GM11168 (cell line): ENCODE results near the gene HECTD3.
"Not testable (repeated sequence)": the region's sequence is repeated elsewhere in the genome, so short reads cannot be mapped to it uniquely, and the experiment has no call there.

ENCODE experiments used
- in situ Hi-C: fragments of 300-500 bp; cut with MboI; formaldehyde crosslinking; loops from one replicate; pipeline ENCODE4 v1.12.0; 2022; ENCODE audit warnings: low sequenced_read_pairs; ENCODE audit not compliant: unreplicated experiment

The HECTD3 gene

DNA sequence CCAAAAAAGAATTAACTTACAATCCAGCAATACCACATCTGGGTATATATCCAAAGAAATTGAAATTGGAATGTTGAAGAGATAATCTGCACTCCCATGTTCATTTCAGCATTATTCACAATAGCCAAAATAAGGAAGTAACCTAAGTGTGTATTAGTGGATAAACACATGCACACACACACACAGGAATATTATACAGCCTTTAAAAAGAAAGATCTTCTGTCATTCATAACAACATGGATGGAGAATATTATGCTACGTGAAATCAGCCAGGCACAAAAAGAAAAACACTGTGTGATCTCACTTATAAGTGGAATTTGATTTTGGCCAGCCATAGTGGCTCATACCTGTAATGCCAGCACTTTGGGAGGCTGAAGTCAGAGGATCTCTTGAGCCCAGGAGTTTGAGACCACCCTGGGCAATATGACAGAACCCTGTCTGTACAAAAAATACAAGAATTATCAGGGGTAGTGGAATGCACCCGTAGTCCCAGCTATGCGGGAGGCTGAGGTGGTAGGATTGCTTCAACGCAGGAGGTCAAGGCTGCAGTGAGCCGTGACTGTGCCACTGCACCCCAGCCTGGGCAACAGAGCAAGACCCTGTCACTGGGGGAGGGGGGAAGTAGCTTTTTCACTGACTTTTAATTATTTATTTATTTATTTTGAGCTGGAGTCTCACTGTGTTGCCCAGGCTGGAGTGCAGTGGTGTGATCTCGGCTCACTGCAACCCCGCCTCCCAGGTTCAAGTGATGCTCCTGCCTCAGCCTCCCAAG lies 15.5 kb downstream of the HECTD3 start:
- in situ Hi-C loops: no loop called here

DNA sequence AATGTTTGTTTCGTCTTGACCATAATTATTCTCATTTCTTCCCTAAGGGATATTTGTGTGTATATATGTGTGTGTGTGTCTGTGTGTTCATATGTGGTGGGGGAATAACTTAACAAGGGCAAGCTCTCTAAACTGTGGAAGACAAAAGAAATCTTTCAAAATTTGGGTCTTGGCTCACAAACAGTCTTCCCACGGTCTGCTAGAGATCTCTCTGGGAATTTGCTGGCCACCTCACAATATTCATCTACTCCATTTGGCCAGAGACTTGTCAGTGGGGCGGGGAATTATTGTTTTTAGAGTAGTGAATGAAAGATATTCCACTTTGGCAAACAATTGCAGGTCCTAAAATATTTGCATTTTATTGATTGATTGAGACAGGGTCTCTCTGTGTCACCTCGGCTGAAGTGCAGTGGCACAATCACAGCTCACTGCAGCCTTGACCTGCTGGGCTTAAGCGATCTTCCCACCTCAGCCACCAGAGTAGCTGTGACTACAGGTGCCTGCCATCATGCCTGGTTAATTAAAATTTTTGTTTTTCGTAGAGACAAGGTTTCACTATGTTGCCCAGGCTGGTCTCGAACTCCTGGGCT lies 16.7 kb downstream of the HECTD3 start:
- in situ Hi-C loops: no loop called here

DNA sequence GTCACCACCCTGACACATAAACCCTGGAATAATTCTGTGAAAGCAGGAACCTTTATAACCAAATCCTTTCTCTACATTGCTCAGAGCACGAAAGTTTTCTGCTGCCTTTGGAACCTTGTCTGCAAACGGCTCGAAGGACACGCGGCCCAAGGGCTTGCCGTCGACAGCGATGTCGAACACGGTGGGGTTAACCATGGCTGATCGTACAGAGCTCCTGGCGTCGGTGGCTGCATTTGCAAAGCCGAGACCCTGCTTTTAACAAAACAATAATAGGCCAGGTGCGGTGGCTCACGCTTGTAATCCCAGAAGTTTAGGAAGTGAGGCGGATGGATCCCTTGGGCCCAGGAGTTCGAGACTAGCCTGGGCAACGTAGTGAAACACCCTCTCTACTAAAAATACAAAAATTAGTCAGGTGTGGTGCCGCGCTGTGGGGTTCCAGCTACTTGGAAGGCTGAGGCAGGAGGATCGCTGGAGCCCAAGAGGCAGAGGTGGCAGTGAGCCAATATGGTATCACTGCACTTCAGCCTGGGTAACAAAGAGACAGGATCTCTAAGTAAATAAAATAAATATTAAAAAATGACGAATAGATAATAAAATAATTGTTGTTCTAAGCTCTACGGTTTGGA lies 22.5 kb downstream of the HECTD3 start:
- in situ Hi-C loops: no loop called here

DNA sequence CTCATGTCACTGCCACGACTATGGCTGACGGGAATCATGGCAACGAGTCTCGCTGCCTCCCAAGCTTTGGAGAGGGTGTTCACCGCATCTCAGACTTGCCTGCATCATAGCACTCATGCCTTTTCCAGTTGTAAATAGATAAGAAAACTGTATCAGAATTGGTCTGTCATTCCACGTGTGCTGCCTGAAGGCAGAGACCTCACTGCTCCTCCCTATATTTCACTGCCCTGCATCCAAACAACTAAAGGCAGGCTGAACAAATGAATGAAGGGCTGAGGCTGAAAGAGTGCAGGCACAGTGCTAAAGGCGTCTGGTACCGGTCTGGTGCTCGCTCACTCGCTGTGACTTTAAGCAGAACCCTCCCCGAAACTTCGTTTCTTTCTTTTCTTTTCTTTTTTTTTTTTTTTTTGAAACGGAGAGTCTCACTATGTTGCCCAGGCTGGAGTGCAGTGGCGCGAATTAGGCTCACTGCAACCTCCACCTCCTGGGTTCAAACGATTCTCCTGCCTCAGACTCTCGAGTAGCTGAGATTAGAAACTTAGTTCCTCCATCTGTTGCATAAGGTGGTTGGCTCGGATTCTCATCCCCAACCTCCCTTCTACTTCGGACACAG lies 25.3 kb downstream of the HECTD3 start:
- in situ Hi-C loops: no loop called here

DNA sequence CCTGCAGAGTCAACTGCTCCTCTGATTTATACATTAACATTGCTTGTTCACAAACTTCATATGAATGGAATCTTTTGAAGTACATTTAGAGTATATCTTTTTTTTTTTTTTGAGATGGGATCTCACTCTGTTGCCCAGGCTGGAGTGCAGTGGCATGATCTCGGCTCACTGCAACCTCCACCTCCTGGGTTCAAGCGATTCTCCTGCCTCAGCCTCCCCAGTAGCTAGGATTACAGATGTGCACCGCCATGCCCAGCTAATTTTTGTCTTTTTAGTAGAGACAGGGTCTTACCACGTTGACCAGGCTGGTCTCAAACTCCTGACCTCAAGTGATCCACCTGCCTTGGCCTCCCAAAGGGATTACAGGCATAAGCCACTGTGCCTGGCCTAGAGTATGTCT lies 33.8 kb downstream of the HECTD3 start:
- in situ Hi-C loops: not testable (repeated sequence)

DNA sequence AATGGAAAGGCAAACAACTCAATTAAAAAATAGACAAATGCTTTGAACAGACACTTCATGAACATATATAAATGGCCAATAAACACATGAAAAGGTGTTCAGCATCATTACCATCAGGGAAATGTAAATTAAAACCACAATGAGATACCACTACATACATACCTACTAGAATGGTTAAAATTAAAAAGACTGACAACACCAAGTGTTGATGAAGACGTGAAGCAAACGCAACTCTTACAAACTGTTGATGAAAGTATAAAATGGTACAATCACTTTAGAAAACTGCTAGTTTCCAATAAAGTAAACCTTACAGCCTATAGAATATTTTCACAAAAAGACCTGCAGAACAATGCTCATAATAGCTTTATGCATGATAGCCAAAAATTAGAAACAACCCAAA lies 34.9 kb downstream of the HECTD3 start:
- in situ Hi-C loops: no loop called here

DNA sequence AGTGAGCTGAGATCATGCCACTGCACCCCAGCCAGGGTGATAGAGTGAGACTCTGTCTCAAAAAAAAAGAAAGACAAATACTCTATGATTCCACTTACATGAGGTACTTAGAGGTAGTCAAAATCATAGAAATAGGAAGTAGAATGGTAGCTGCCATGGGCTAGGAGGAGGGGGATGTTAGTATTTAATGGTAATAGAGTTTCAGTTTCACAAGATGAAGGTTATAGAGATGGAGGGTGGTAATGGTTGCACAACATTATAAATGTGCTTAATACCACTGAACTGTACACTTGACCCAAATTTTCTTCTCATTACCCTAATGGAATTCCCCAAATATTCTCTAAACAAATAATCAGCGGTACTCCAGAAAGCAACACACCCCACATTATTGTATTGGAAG lies 37.5 kb downstream of the HECTD3 start:
- in situ Hi-C loops: no loop called here

DNA sequence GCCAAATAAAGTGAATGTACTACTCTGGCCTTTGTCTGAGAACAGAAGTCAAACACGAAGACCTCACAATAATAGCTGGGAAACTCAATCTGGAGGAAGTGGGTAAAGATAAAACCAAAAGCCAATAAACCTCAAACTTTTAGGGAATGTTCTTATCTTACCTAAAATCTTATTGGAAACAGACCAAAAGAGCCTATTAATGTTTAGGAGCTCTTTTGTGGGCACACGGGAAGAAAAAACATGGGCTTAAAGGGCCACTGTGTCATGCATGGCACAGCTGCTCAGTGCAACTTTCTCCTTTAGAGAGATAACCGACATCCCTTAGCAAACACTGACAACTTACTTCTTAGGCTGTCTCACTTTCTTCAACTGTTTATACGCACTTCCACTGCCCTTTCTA lies 40.8 kb downstream of the HECTD3 start:
- in situ Hi-C loops: no loop called here

DNA sequence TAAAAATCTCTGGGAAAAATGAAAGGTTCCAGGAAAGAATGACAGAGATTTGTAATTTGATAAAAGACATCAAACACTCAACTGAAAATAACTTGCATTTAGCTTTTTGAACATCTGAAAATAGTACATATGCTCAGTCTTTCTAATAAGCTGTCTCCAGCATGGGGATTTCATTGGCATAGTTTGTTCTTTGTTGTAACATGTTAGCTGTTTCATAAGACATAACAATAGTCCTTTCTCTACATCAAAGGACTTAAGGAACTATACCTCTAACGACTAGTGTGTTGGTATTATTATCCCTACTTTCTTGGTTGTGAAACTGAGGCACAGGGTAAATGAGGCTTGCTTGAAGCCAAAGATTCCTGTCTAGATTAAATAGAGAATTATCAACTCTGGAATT lies 46.7 kb downstream of the HECTD3 start:
- in situ Hi-C loops: no loop called here

DNA sequence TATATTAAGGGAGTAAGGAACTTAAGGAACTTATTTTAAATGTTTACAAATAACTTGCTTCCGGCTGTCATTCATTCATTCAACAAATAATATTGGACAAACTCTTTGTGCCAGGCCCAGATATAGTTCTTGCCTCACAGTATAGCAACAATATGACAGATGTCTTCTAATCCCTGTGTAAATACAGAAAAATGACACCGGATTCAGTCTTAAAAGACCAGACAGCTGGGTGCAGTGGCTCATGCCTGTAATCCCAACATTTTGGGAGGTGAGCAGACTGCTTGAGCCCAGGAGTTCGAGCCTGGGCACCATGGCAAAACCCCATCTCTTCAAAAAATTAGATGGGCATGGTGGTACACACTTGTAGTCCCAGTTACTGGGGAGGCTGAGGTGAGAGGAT lies 48.4 kb downstream of the HECTD3 start:
- in situ Hi-C loops: no loop called here

DNA sequence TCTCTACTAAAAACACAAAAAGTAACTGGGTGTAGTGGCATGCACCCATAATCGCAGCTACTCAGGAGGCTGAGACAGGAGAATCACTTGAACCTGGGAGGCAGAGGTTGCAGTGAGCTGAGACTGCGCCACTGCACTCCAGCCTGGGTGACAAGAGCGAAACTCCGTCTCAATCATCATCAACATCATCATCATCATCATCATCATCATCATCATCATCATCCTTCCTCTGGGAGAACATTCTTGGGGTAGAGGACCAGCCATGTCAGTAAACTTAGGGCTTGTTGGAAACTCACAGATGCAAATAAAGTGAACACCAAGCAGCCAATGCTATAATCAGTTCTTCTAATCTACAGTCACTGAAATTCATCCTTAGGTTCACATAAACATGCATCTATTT lies 49.1 kb downstream of the HECTD3 start:
- in situ Hi-C loops: not testable (repeated sequence)

DNA sequence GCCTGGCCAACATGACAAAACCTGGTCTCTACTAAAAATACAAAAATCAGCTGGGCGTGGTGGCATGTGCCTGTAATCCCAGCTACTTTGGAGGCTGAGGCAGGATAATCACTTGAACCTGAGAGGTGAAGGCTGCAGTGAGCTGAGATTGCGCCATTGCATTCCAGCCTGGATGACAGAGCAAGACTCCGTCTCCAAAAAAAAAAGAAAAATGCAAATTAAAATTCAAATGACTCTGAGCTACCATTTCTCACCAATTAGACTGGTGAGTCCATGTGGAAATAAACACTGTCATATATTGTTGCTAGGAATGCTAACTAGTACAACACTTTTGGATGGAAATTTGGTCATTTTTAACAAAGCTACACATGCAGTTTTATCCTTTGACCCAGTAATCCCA lies 53.6 kb downstream of the HECTD3 start:
- in situ Hi-C loops: not testable (repeated sequence)

DNA sequence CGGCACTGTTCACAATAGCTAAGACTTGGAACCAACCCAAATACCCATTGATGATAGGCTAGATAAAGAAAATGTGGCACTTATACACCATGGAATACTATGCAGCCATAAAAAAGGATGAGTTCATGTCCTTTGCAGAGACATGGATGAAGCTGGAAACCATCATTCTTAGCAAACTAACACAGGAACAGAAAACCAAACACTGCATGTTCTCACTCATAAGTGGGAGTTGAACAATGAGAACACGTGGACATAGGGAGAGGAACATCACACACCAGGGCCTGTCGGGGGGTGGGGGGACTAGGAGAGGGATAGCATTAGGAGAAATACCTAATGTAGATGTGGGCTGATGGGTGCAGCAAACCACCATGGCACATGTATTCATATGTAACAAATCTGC lies 55.0 kb downstream of the HECTD3 start:
- in situ Hi-C loops: not testable (repeated sequence)
